Hepatocyte (in vitro differentiated cells): Measurements from ENCODE around the gene CTBP1. TPM values are rescaled to one million over a fixed set of nuclear protein-coding genes. Genes with fewer than 3 reads are reported as not detected.

Experiments used
- DNase-seq: peaks from one replicate; pipeline ENCODE4 v3.0.0-alpha.2; 2016; ENCODE audit warnings: low spot score
- H2AFZ ChIP-seq: fragments of 200-600 bp; sonication (generic); 2 replicates; pipeline ENCODE4 v1.6.0; 2016; ENCODE audit warnings: antibody characterized with exemption, mild to moderate bottlenecking
- H3K27ac ChIP-seq: fragments of 200-600 bp; sonication (generic); 2 replicates; pipeline ENCODE4 v1.5.1; 2016; ENCODE audit warnings: mild to moderate bottlenecking
- H3K27me3 ChIP-seq: fragments of 200-600 bp; sonication (generic); 2 replicates; pipeline ENCODE4 v1.6.1; 2016
- H3K36me3 ChIP-seq: fragments of 200-600 bp; sonication (generic); replicated peaks from 2 replicates; pipeline ENCODE4 v1.5.1; 2016; ENCODE audit warnings: low read depth; ENCODE audit not compliant: insufficient read depth
- H3K4me1 ChIP-seq: fragments of 200-600 bp; sonication (generic); 2 replicates; pipeline ENCODE4 v1.5.1; 2016; ENCODE audit warnings: mild to moderate bottlenecking, moderate library complexity; ENCODE audit not compliant: insufficient read depth
- H3K4me2 ChIP-seq: fragments of 200-600 bp; sonication (generic); 2 replicates; pipeline ENCODE4 v1.6.0; 2016
- H3K4me3 ChIP-seq: fragments of 200-600 bp; sonication (generic); 2 replicates; pipeline ENCODE4 v1.5.1; 2016; ENCODE audit warnings: mild to moderate bottlenecking
- H3K79me2 ChIP-seq: fragments of 200-600 bp; sonication (generic); 2 replicates; pipeline ENCODE4 v1.6.0; 2017; ENCODE audit warnings: mild to moderate bottlenecking
- H3K9me2 ChIP-seq: fragments of 200-600 bp; sonication (generic); replicated peaks from 2 replicates; pipeline ENCODE4 v1.6.0; 2017; ENCODE audit warnings: mild to moderate bottlenecking; ENCODE audit not compliant: insufficient read depth
- H3K9me3 ChIP-seq: fragments of 200-600 bp; sonication (generic); 2 replicates; pipeline ENCODE4 v1.5.1; 2016; ENCODE audit warnings: low read depth, mild to moderate bottlenecking
- H4K20me1 ChIP-seq: fragments of 200-600 bp; sonication (generic); 2 replicates; pipeline ENCODE4 v1.6.0; 2016; ENCODE audit warnings: mild to moderate bottlenecking; ENCODE audit not compliant: insufficient read depth, poor library complexity, severe bottlenecking
- CTCF ChIP-seq: fragments of 200-600 bp; sonication (generic); IDR thresholded peaks from 2 replicates; pipeline ENCODE4 v1.5.1; 2016; ENCODE audit warnings: antibody characterized with exemption, mild to moderate bottlenecking; ENCODE audit not compliant: poor library complexity
- EZH2 ChIP-seq: fragments of 200-600 bp; sonication (generic); IDR thresholded peaks from 2 replicates; pipeline ENCODE4 v1.6.1; 2016; ENCODE audit warnings: antibody characterized with exemption, mild to moderate bottlenecking, borderline replicate concordance
- EZH2phosphoT487 ChIP-seq: fragments of 200-600 bp; sonication (generic); IDR thresholded peaks from one replicate; pipeline ENCODE4 v1.6.1; 2018; ENCODE audit warnings: antibody characterized with exemption, mild to moderate bottlenecking, low read depth, moderate library complexity; ENCODE audit not compliant: unreplicated experiment, severe bottlenecking
- WGBS: methylation state at CpG from one replicate; pipeline ENCODE4 v1.1.6; 2016; ENCODE audit warnings: low lambda C conversion rate; ENCODE audit errors: missing lambda C conversion rate; 5-methylcytosine and 5-hydroxymethylcytosine counted together
- polyA plus RNA-seq: library from polyadenylated mRNA; unstranded; fragments of >200 nt; fragmentation: Nextera tagmentation; extraction: Ambion mirVana; gene quantifications from 2 replicates; pipeline ENCODE4 v1.2.1, GENCODE V29; 2016
- total RNA-seq: library from RNA; depleted of rRNA; stranded (reverse); fragments of >200 nt; gene quantifications from 2 replicates; pipeline ENCODE4 v1.2.3, GENCODE V29; 2014

Gene CTBP1
- total and polyA plus RNA-seq, 2 experiments from 2014 or later = 169 to 179 TPM

DNA sequence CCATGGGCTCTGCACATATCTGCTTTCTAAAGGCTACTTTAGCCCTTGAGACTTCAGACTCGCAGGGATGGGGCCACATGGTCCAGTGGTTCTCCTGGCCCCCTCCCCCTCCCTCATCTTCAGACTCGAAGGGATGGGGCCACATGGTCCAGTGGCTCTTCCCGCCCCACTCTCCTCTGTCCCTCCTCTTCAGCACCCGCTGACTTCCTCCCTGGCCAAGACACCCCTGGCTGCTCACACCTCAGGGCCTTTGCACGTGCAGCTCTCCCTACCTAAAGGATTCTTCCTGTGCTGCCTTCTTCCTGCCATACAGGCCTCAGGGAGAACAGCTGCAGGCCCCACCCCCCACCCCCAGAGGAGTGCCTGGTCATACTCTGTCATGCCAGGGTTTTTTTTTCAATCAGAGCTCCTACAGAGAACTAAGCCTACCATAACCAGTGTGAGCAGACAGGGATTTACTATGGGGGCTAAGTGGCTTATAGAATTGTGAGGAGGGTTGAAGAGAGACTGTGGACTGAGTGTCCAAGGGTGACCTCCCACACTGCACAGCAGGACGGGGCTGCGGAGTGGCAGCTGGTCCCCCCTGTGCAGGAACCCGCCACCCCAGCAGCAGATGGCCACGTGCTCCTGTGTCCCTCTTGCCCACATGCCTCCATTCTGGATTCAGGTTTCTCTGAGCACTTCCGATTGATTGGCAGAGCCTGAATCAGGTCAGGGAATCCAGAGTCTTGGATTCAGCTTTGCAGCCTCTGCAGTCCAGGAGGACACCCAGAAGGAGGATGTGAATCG is 70.4 kb downstream of the CTBP1 start:
- no peak overlapping the region for H3K4me2 ChIP-seq
- TF ChIP-seq CTCF = no peak
- no peak for TF ChIP-seq EZH2
- no peak for TF ChIP-seq EZH2phosphoT487
- H3K36me3 ChIP-seq = no peaks in the 10 kb centered on the region
- peaks cover 12% of the 10 kb centered on the region for H3K9me3 ChIP-seq
- H3K27me3 ChIP-seq = no peaks in the 10 kb centered on the region
- no peak overlapping the region for H3K27ac ChIP-seq
- no peaks in the 10 kb centered on the region for H4K20me1 ChIP-seq
- H3K79me2 ChIP-seq = no peaks in the 10 kb centered on the region
- no peak overlapping the region for H3K4me3 ChIP-seq
- H3K4me1 ChIP-seq = peaks cover 6% of the 10 kb centered on the region
- H2AFZ ChIP-seq = no peak overlapping the region
- DNase-seq = no peak
- no peaks in the 10 kb centered on the region for H3K9me2 ChIP-seq
- WGBS = 89% methylated on average over 11 of the region's 11 CpGs

GRCh38 chr4:1177274-1178141 is 71.4 kb downstream of the CTBP1 start:
- DNase-seq = no peak
- Histone ChIP-seq H3K27me3 (no peaks in the 10 kb centered on the region), H3K79me2 (no peaks in the 10 kb centered on the region), H3K36me3 (no peaks in the 10 kb centered on the region), H3K9me3 (peaks cover 11% of the 10 kb centered on the region), H3K9me2 (no peaks in the 10 kb centered on the region), H3K4me2 (no peak overlapping the region), H3K4me3 (no peak overlapping the region), H2AFZ (no peak overlapping the region), H3K27ac (no peak overlapping the region), H4K20me1 (no peaks in the 10 kb centered on the region), H3K4me1 (peaks cover 12% of the 10 kb centered on the region)
- no peak for TF ChIP-seq EZH2phosphoT487
- no peak for TF ChIP-seq CTCF
- TF ChIP-seq EZH2 = no peak
- 88% methylated on average over 23 of the region's 28 CpGs for WGBS

DNA sequence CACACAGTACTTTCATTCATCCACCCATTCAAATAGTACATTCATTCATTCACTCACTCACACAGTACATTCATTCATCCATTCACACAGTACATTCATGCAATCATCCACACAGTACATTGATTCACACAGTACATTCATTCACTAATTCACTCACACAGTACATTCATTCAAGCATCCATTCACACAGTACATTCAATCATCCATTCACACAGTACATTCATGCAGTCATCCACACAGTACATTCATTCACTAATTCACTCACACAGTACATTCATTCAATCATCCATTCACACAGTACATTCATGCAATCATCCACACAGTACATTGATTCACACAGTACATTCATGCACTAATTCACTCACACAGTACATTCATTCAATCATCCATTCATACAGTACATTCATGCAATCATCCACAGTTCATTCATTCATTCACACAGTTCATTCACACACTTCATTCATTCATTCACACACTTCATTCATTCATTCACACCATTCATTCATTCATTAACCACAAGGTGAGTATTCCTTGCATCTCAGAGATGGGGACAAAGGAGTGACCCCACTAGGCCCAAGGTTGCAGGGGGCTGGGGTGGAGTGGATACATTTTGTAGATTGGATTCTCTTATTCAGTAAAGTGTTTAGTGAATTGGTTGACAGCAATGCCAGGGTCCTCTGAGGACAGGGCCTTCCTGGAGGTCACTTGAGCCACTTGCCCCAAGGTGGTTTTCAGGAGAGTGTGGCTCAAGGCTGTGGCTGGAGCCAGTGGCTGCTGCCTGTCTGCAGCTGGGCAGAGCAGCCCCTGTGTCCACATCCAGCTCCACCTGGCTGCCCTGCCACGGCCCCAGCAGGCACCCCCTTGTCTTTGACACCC is 72.3 kb downstream of the CTBP1 start:
- H3K4me3 ChIP-seq = no peak overlapping the region
- no peaks in the 10 kb centered on the region for H4K20me1 ChIP-seq
- peaks cover 21% of the 10 kb centered on the region for H3K4me1 ChIP-seq
- no peak overlapping the region for H2AFZ ChIP-seq
- no peaks in the 10 kb centered on the region for H3K9me2 ChIP-seq
- peaks cover 2% of the 10 kb centered on the region for H3K9me3 ChIP-seq
- no peak for DNase-seq
- H3K27ac ChIP-seq = no peak overlapping the region
- no peak overlapping the region for H3K4me2 ChIP-seq
- H3K27me3 ChIP-seq = peaks cover 7% of the 10 kb centered on the region
- no peaks in the 10 kb centered on the region for H3K36me3 ChIP-seq
- H3K79me2 ChIP-seq = peaks cover 2% of the 10 kb centered on the region
- 86% methylated on average over 1 of the region's 1 CpG for WGBS
- TF ChIP-seq EZH2phosphoT487 = no peak
- TF ChIP-seq CTCF = no peak
- TF ChIP-seq EZH2 = no peak
